Choroid plexus epithelial cell (primary cell): Measurements from ENCODE around the gene LARP4B.

Experiments used
- DNase-seq: peaks from one replicate; pipeline ENCODE4 v3.0.0-alpha.2; 2010; ENCODE audit warnings: low read depth
- H3K4me3 ChIP-seq: 2 replicates; pipeline ENCODE4 v1.5.1; 2011; ENCODE audit warnings: low read depth, mild to moderate bottlenecking, control low read depth, low read length, moderate library complexity
- CTCF ChIP-seq: conservative IDR thresholded peaks from 2 replicates; pipeline ENCODE4 v1.5.1; 2011; ENCODE audit warnings: low read depth, mild to moderate bottlenecking, control low read depth, inconsistent platforms, low read length, moderate library complexity

LARP4B gene

GRCh38 chr10:948347-948746 lies 16.8 kb upstream of the LARP4B start:
- no peak for DNase-seq
- no peak overlapping the region for H3K4me3 ChIP-seq
- TF ChIP-seq CTCF = no peak

- no peak for DNase-seq
- H3K4me3 ChIP-seq = no peak overlapping the region
- TF ChIP-seq CTCF = no peak
Measured at GRCh38 chr10:947881-948280, 16.4 kb upstream of the LARP4B start.

- H3K4me3 ChIP-seq = no peak overlapping the region
- TF ChIP-seq CTCF = no peak
Measured at GRCh38 chr10:947051-947450, 15.5 kb upstream of the LARP4B start.

GRCh38 chr10:945778-946177 lies 14.3 kb upstream of the LARP4B start:
- DNase-seq = no peak
- no peak for TF ChIP-seq CTCF
- H3K4me3 ChIP-seq = no peak overlapping the region

More at GRCh38 chr10:947051-947450, 15.5 kb upstream of the LARP4B start:
- no peak for DNase-seq

GRCh38 chr10:944034-944831 lies 12.7 kb upstream of the LARP4B start:
- peak; percentile 56 for DNase-seq
- TF ChIP-seq CTCF = no peak
- peak overlapping the region; percentile 27 for H3K4me3 ChIP-seq

- no peak overlapping the region for H3K4me3 ChIP-seq
- DNase-seq = no peak
- TF ChIP-seq CTCF = no peak
Measured at GRCh38 chr10:943334-944033, 12.0 kb upstream of the LARP4B start.
